GM21737 (cell line): Measurements from ENCODE around the gene PIGB.
"Not testable (repeated sequence)": the region's sequence is repeated elsewhere in the genome, so short reads cannot be mapped to it uniquely, and the experiment has no call there.

Experiments
- ATAC-seq: cut with Tn5 transposase; IDR thresholded peaks from one replicate; pipeline ENCODE4 v1.9.1; 2021; ENCODE audit warnings: mild to moderate bottlenecking, moderate library complexity; ENCODE audit not compliant: unreplicated experiment

PIGB gene

DNA sequence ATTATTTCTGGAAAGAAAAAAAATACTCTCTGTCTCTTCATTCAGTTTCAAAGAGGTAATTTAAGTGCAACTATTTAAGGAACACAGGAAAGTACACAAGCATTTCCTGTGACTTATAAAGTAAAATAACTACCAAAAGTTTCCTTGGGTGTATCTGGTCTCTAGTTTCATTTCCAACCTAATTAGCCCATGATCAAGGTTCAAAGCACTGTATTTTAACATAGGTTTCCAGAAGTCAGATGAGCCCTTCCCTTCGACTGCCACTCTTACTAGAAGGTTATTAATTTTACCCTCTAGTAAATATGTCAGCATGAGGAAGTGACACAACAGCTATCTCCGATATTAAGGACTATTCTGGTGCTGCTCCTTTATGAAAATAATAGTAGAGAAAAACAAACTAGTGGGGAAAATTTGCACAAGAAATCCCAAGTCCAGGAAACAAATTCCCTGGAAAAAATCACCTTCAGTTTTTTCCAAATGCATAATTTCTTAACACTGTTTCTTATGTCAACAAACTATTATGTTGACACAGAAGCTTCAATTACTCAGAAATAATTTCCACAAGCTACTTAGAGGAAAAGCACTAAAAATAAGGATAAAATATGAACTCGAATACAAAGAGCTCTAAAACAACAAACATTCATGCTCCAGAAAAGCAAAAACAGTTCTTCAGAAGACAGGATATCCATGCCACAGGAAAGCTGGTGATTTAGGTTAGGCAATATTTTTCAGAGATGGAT, 53.8 kb downstream of the PIGB start:
- no peak for ATAC-seq

DNA sequence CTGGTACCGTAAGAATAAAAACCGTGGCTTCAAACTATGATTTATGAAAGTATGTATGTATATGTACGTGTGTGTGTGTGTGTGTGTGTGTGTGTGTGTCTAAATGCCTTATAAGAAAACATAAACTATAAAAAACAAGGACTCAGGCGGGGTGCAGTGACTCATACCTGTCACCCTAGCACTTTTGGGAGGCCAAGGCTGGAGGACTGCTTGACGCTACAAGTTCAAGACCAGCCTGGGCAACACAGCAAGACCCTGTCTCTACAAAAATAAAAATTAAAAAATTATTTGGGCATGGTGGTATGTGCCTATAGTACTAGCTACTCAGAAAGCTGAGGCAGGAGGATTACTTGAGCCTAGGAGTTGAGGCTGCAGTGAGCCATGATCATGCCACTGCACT, 60.1 kb downstream of the PIGB start:
- ATAC-seq = no peak

DNA sequence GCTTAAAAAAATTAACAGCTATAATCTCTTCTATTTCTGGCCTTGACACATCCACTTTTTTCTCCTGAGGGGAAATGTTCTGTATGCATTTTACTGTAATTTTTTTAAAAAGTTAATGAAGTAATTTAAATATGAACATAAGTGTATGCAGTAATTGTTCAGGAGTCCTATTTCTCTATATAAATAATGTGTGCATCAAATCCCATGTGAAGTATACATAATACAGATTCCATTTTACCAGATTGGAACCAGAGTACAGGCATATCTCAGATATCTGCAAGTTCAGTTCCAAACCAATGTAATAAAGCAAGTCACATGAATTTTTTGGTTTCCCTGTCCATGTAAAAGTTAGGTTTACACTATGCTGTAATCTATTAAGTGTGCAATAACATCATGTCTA, 62.6 kb downstream of the PIGB start:
- no peak for ATAC-seq

DNA sequence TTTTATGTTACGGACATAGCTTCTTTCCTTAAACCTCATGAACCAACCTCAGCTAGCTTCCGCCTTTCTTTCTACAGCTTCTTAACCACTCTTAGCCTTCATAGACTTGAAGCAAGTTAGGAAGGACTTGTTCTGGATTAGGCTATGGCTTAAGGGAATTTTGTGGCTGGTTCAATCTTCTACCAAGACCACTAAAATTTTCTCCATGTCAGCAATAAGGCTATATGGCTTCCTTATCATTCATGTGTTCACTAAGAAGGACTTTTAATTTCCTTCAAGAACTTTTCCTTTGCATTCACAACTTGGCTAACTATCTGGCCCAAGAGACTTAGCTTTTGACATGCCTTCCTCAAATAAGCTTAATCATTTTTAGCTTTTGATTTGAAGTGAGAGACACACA, 64.7 kb downstream of the PIGB start:
- ATAC-seq = no peak

DNA sequence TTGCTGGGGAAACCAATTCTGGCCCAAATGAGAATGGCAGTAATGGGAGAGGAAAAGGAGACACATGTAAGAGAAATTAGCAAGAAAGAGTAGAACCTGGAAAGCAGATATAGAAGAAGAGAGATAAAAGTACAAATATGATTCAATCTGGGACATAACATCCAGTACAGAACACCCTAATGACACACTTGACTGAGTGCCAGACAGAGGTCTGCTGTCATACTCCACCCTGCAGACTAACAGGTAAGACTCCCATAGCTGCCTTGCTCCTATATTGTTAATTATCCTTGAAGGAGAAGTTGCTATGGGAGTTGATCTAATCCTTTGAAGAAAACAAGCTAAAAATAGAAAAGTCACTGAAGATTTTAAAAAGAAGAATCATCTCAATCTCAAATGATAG, 68.0 kb downstream of the PIGB start:
- no peak for ATAC-seq

DNA sequence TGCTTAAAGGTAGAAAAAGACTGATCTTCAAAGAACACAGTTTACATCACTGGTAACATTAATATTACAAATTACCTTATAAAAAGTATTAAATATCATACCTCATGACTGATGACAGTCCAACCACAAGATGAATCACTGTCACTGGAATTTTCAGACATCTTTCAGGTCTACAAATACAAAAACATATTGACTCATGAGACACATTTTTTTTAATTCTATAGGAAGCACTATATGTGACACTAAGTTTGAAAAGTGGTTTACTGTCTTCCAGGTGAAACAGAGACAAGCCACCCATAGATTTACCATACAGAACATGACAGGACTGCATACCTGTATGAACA, 70.2 kb downstream of the PIGB start:
- ATAC-seq = no peak

DNA sequence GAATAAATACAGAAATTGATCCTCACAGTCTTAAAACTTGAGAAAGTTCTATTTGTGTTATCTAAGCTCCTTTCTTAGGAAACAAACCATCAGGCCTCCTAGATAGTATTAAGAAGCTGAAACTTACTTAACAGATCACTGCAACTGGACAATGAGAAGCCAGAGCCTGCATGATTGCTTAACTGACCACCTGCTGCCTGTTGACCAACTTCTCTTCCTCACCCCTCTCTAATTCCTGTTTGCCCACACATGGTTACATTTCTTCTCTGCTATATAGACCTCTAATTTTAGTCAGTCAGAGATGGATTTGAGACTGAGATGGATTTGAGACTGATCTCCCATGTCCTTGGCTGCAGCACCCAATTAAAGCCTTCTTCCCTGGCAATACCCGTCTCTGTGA, 75.7 kb downstream of the PIGB start:
- no peak for ATAC-seq

DNA sequence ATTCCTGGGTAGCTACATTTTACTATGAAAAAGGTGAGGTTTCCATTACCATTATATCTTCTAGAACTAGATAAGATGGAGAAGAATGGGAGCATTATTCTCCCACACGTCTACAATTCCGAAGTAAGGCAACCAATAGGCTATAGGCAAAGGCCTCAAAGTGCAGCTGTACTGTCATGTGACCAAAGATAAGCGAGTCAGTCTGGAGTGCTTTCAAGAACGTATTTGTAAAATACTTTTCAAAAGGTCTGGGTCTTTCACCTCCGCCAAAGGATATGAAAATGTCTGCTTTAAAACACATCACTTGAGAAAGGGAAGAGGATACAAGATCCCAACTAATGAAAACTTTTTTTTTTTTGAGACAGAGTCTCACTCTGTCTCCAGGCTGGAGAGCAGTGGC, 79.2 kb downstream of the PIGB start:
- ATAC-seq = no peak

DNA sequence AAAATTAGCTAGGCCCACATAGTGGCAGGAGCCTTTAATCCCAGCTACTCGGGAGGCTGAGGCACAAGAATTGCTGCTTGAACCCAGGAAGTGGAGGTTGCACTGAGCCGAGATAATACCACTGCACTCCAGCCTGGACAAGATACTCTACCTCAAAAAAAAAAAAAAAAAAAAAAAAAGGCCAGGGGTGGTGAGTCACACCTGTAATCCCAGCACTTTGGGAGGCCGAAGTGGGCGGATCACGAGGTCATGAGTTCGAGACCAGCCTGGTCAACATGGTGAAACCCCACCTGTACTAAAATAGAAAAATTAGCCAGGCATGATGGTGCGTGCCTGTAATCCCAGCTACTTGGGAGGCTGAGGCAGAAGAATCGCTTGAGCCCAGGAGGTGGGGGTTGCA, 81.0 kb downstream of the PIGB start:
- not testable (repeated sequence) for ATAC-seq

DNA sequence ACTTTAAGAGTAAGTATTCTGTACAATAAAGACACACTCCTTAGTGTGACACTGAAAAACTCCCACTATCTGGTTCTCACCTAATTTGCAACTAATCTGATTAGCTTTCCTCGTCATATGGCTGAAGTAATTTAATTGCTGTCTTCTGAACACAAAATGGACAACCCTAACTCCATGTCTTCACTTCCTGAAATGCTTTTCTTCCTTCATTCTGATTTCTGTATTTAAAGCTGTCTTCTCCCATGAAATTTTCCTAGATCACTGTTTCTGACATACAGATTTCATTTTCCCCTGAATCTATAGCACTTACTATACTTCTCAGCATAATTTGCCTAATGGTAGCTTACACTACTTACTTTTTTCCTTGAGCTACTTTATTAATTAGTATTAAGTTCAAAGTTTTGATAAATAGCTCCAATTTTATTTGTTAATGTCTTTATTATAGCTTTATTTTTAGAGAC, 82.8 kb downstream of the PIGB start:
- ATAC-seq = no peak

DNA sequence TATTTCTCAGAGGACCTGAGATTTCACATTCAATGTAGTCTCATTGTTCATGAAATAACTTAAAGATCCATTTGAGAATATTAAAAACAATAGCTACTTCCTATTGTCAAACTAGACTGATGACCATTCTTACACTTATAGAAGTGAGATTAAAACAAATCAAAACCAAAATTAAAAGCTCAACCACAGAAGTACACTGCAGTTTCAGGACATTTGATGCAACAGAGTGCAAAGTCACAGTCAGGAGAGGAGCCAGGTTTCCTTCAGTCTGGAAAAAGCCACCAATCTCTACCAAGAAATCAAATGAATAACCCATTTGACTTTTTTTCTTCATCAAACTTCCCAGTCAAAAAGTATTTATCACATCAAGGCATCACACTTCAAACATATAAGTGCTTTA, 83.7 kb downstream of the PIGB start:
- peak; percentile 44 for ATAC-seq

DNA sequence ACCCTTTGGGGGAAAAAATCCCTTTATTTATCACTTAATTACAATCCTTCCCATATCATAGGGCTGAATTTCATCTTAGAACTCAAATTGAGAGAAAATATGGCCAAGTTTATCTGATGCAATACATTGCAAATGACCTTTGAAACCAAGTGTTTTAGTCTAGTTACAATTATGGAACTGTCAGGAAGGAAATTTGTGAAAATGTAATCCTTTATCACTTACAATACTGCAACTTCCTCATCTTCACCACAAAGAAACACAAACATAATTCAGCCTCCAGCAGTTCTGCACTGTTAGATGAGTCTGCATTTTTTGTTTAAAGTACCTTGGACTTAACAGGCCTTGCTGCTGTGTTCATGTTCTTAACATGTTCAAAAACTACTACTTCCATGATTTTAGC, 84.5 kb downstream of the PIGB start:
- ATAC-seq = no peak
